C4-2B (cell line): ENCODE measurements around the gene ISG20L2.
"Not testable (repeated sequence)": the region's sequence is repeated elsewhere in the genome, so short reads cannot be mapped to it uniquely, and the experiment has no call there.

Source experiments
- CTCF ChIP-seq: fragments of 450-650 bp; conservative IDR thresholded peaks from 2 replicates; pipeline ENCODE4 v1.5.1; 2017; ENCODE audit warnings: mild to moderate bottlenecking
- ZFX ChIP-seq: fragments of 450-650 bp; IDR thresholded peaks from 2 replicates; pipeline ENCODE4 v1.6.1; 2017

- TF ChIP-seq CTCF, ZFX: not testable (repeated sequence)
Observed at GRCh38 chr1:156757572-156758253, 29.1 kb upstream of the ISG20L2 start.
